ENCODE data around the gene ITPR1. TPM values are rescaled to one million over a fixed set of nuclear protein-coding genes. Genes with fewer than 3 reads are reported as not detected.

ITPR1 gene
- total and polyA plus RNA-seq, 10 of the 15 experiments (the other 5 are each of a cell fraction or from before 2014, with no cell fraction given), result 12.2 to 239 (median 28.4) TPM

GRCh38 chr3:4754180-4755086, 261.3 kb downstream of the ITPR1 start (continued):
- TF ChIP-seq E2F8 (IDR thresholded peaks at IDR 0.05; ENCODE audit: low read depth, partially characterized antibody), result no peak
- TF ChIP-seq SMC3 (IDR thresholded peaks at IDR 0.05; ENCODE audit: borderline replicate concordance, low read length), result peak; percentile 15; the same call in 1 of the 2 replicates
- TF ChIP-seq BHLHE40 (IDR thresholded peaks at IDR 0.05; ENCODE audit: borderline replicate concordance in 1 of 2, low read depth in 2 of 2, low read length in 1 of 2), result peak; percentile 23 to 27; a peak in 2 of 4 replicates
- peak; percentile 72 for TF ChIP-seq SP1 (IDR thresholded peaks at IDR 0.05; ENCODE audit: low read depth, low read length)
- TF ChIP-seq ZBED1 (IDR thresholded peaks at IDR 0.05; ENCODE audit: borderline replicate concordance), result peak; percentile 83; the same call in 1 of the 2 replicates
- peak; percentile 60 for TF ChIP-seq CBX5 (IDR thresholded peaks at IDR 0.05; ENCODE audit: low read depth)
- TF ChIP-seq CREB1 (IDR thresholded peaks at IDR 0.05; ENCODE audit: low read depth), result peak; percentile 50; the same call in 1 of the 2 replicates
- TF ChIP-seq MLLT1 (IDR thresholded peaks at IDR 0.05), result peak; percentile 82; the same call in 1 of the 2 replicates
- peak; percentile 79 for TF ChIP-seq CBFB (IDR thresholded peaks at IDR 0.05; ENCODE audit: low read depth)
- peak; percentile 41; the same call in 1 of the 2 replicates for TF ChIP-seq POLR2AphosphoS5 (IDR thresholded peaks at IDR 0.05; ENCODE audit: low read length)
- peak; percentile 40; the same call in 1 of the 2 replicates for TF ChIP-seq RB1 (IDR thresholded peaks at IDR 0.05; ENCODE audit: borderline replicate concordance)
- TF ChIP-seq SREBF2 (IDR thresholded peaks at IDR 0.05; ENCODE audit: low read length), result no peak
- TF ChIP-seq CUX1 (IDR thresholded peaks at IDR 0.05; ENCODE audit: insufficient replicate concordance, low read depth, low read length), result peak; percentile 99
- peak; percentile 63; the same call in 1 of the 2 replicates for TF ChIP-seq RAD51 (IDR thresholded peaks at IDR 0.05)
- TF ChIP-seq RELB (IDR thresholded peaks at IDR 0.05; ENCODE audit: low read depth), result peak; percentile 76
- TF ChIP-seq BCL11A (IDR thresholded peaks at IDR 0.05; ENCODE audit: low read depth, low read length), result peak; percentile 60; the same call in 1 of the 2 replicates
- TF ChIP-seq TCF12 (IDR thresholded peaks at IDR 0.05; ENCODE audit: low read depth, low read length), result peak; percentile 97
- TF ChIP-seq ZNF274 (IDR thresholded peaks at IDR 0.05; ENCODE audit: insufficient read depth, insufficient read length), result no peak

Data from GM12878 (cell line).